ENCODE results near the gene FANK1. TPM values are rescaled to one million over a fixed set of nuclear protein-coding genes. Genes with fewer than 3 reads are reported as not detected.
A peak's percentile ranks its signal among the peaks of the same experiment; 100 is the strongest.

FANK1 gene
- polyA plus RNA-seq, 1 of the 3 experiments (the other 2 are of a cell fraction): 12.3 TPM

GRCh38 chr10:126041117-126041516, 144.8 kb downstream of the FANK1 start:
- DNase-seq: no peak
- POLR2A ChIA-PET: no interaction called here
- Histone ChIP-seq H3K27me3 (ENCODE audit: insufficient read depth) (no peaks in the 10 kb centered on the region), H2AFZ (ENCODE audit: low read depth) (no peak overlapping the region), H3K27ac (ENCODE audit: low read depth in 2 of 2, low read length in 1 of 2) (peak overlapping the region in 1 of 2 experiments; percentile 89; a peak in 2 of 4 replicates), H4K20me1 (ENCODE audit: insufficient read depth) (no peaks in the 10 kb centered on the region), H3K79me2 (ENCODE audit: insufficient read depth) (no peaks in the 10 kb centered on the region), H3K9me3 (no peaks in the 10 kb centered on the region), H3K4me1 (ENCODE audit: control insufficient read depth in 1 of 2, insufficient read depth in 2 of 2, low read depth in 1 of 2, low read length in 1 of 2) (peaks cover 0 to 30% of the 10 kb centered on the region in 2 experiments; a peak in 2 of 4 replicates), H3K4me3 (ENCODE audit: low read depth in 2 of 2, low read length in 1 of 2) (no peak overlapping the region), H3K9me2 (no peaks in the 10 kb centered on the region), H3K4me2 (no peak overlapping the region), H3K36me3 (replicated peaks in 1 of 2; ENCODE audit: control insufficient read depth in 1 of 2, insufficient read depth in 2 of 2, low read length in 1 of 2) (peaks cover 6 to 7% of the 10 kb centered on the region in 2 experiments), H3K9ac (no peak overlapping the region), H3F3A (replicated peaks; ENCODE audit: insufficient read depth) (no peaks in the 10 kb centered on the region)
- 95% methylated on average over 4 of the region's 4 CpGs for WGBS (ENCODE audit: low lambda C conversion rate)
- CTCF ChIA-PET: no interaction called here
- no peak for TF ChIP-seq CHD2 (IDR thresholded peaks at IDR 0.05; ENCODE audit: low read length, partially characterized antibody)
- TF ChIP-seq, protein P1, sequence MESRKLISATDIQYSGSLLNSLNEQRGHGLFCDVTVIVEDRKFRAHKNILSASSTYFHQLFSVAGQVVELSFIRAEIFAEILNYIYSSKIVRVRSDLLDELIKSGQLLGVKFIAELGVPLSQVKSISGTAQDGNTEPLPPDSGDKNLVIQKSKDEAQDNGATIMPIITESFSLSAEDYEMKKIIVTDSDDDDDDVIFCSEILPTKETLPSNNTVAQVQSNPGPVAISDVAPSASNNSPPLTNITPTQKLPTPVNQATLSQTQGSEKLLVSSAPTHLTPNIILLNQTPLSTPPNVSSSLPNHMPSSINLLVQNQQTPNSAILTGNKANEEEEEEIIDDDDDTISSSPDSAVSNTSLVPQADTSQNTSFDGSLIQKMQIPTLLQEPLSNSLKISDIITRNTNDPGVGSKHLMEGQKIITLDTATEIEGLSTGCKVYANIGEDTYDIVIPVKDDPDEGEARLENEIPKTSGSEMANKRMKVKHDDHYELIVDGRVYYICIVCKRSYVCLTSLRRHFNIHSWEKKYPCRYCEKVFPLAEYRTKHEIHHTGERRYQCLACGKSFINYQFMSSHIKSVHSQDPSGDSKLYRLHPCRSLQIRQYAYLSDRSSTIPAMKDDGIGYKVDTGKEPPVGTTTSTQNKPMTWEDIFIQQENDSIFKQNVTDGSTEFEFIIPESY (IDR thresholded peaks at IDR 0.05; ENCODE audit: borderline replicate concordance, low read depth): no peak

DNA sequence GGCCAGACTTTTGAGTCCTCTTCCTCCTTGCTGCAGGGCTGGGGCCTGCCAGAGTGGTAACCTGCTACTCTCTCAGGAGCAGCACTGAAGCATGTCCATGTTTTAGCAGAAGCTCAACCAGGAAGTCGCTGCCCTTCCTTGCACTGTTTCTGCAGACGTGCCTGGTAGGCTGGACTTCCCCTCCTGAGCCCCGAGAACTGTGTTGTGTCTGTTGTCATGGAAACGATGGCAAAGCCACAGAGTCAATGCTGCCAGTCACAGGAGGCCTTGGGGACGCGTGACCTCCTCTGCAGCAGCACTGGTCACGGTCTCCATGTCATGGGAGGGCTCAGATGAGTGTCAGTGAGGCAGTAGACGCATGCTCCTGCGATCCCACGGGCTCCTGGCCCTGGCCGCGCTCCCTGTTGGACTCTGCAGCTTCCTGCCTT, 145.5 kb downstream of the FANK1 start:
- peak; percentile 84 for DNase-seq
- ChIA-PET POLR2A (no interaction called here), CTCF (no interaction called here)
- Histone ChIP-seq H3K9me2 (no peaks in the 10 kb centered on the region), H3F3A (replicated peaks; ENCODE audit: insufficient read depth) (no peaks in the 10 kb centered on the region), H4K20me1 (ENCODE audit: insufficient read depth) (no peaks in the 10 kb centered on the region), H3K4me2 (no peak overlapping the region), H3K27ac (ENCODE audit: low read depth in 2 of 2, low read length in 1 of 2) (peak overlapping the region in 1 of 2 experiments; percentile 89; a peak in 2 of 4 replicates), H3K36me3 (replicated peaks in 1 of 2; ENCODE audit: control insufficient read depth in 1 of 2, insufficient read depth in 2 of 2, low read length in 1 of 2) (peaks cover 3 to 6% of the 10 kb centered on the region in 2 experiments), H3K4me3 (ENCODE audit: low read depth in 2 of 2, low read length in 1 of 2) (no peak overlapping the region), H3K9ac (no peak overlapping the region), H3K4me1 (ENCODE audit: control insufficient read depth in 1 of 2, insufficient read depth in 2 of 2, low read depth in 1 of 2, low read length in 1 of 2) (peaks cover 0 to 30% of the 10 kb centered on the region in 2 experiments; a peak in 2 of 4 replicates), H3K79me2 (ENCODE audit: insufficient read depth) (no peaks in the 10 kb centered on the region), H3K9me3 (no peaks in the 10 kb centered on the region), H2AFZ (ENCODE audit: low read depth) (no peak overlapping the region), H3K27me3 (ENCODE audit: insufficient read depth) (no peaks in the 10 kb centered on the region)
- WGBS (ENCODE audit: low lambda C conversion rate): 93% methylated on average over 3 of the region's 12 CpGs
- TF ChIP-seq MXI1 (IDR thresholded peaks at IDR 0.05; ENCODE audit: low read depth, low read length): peak; percentile 49; the same call in 1 of the 2 replicates
- no peak for TF ChIP-seq EZH2phosphoT487 (IDR thresholded peaks at IDR 0.05; ENCODE audit: borderline replicate concordance, low read depth)

GRCh38 chr10:126042354-126042753, 146.0 kb downstream of the FANK1 start:
- H3K79me2 ChIP-seq (ENCODE audit: insufficient read depth): no peaks in the 10 kb centered on the region
- no peaks in the 10 kb centered on the region for H3F3A ChIP-seq (replicated peaks; ENCODE audit: insufficient read depth)
- no peak for TF ChIP-seq FOXJ3 (CRISPR knock-in tag; IDR thresholded peaks at IDR 0.05)
- no peak for TF ChIP-seq MXI1 (IDR thresholded peaks at IDR 0.05; ENCODE audit: low read depth, low read length)
- no peak for TF ChIP-seq POLR2AphosphoS5 (IDR thresholded peaks at IDR 0.05; ENCODE audit: low read depth, low read length)
- no peak for TF ChIP-seq RFX5 (IDR thresholded peaks at IDR 0.05; ENCODE audit: low read length)
- no peak for TF ChIP-seq TEAD4 (IDR thresholded peaks at IDR 0.05; ENCODE audit: borderline replicate concordance, insufficient read depth)
- TF ChIP-seq GATA2 (CRISPR knock-in tag; IDR thresholded peaks at IDR 0.05): no peak
- TF ChIP-seq, protein P2, sequence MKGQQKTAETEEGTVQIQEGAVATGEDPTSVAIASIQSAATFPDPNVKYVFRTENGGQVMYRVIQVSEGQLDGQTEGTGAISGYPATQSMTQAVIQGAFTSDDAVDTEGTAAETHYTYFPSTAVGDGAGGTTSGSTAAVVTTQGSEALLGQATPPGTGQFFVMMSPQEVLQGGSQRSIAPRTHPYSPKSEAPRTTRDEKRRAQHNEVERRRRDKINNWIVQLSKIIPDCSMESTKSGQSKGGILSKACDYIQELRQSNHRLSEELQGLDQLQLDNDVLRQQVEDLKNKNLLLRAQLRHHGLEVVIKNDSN (IDR thresholded peaks at IDR 0.05; ENCODE audit: borderline replicate concordance, low read depth): no peak
- no peak for TF ChIP-seq EZH2phosphoT487 (IDR thresholded peaks at IDR 0.05; ENCODE audit: borderline replicate concordance, low read depth)
- TF ChIP-seq TAF1 (IDR thresholded peaks at IDR 0.05; ENCODE audit: borderline replicate concordance, low read depth, low read length): no peak
- TF ChIP-seq NFIC (IDR thresholded peaks at IDR 0.05; ENCODE audit: borderline replicate concordance): no peak
- no peak for TF ChIP-seq SMC3 (IDR thresholded peaks at IDR 0.05; ENCODE audit: low read depth, low read length)
- no peak for TF ChIP-seq YY1 (IDR thresholded peaks at IDR 0.05; ENCODE audit: low read depth)
- TF ChIP-seq, protein P3, sequence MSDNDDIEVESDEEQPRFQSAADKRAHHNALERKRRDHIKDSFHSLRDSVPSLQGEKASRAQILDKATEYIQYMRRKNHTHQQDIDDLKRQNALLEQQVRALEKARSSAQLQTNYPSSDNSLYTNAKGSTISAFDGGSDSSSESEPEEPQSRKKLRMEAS (IDR thresholded peaks at IDR 0.05; ENCODE audit: low read depth): no peak
- TF ChIP-seq RXRA (IDR thresholded peaks at IDR 0.05; ENCODE audit: borderline replicate concordance, low read depth): no peak
- no peak for TF ChIP-seq NRF1 (IDR thresholded peaks at IDR 0.05; ENCODE audit: low read depth, low read length)
- no peaks in the 10 kb centered on the region for H3K27me3 ChIP-seq (ENCODE audit: insufficient read depth)
- H2AFZ ChIP-seq (ENCODE audit: low read depth): no peak overlapping the region
- H3K36me3 ChIP-seq (replicated peaks in 1 of 2; ENCODE audit: control insufficient read depth in 1 of 2, insufficient read depth in 2 of 2, low read length in 1 of 2): peaks cover 0 to 6% of the 10 kb centered on the region in 2 experiments
- H3K9ac ChIP-seq: no peak overlapping the region
- ChIA-PET CTCF (no interaction called here), POLR2A (no interaction called here)
- no peak overlapping the region for H3K4me2 ChIP-seq
- H3K9me3 ChIP-seq: no peaks in the 10 kb centered on the region
- H3K4me3 ChIP-seq (ENCODE audit: low read depth in 2 of 2, low read length in 1 of 2): no peak overlapping the region
- H3K9me2 ChIP-seq: no peaks in the 10 kb centered on the region
- H3K27ac ChIP-seq (ENCODE audit: low read depth in 2 of 2, low read length in 1 of 2): peak overlapping the region in 1 of 2 experiments; percentile 89; a peak in 2 of 4 replicates
- H3K4me1 ChIP-seq (ENCODE audit: control insufficient read depth in 1 of 2, insufficient read depth in 2 of 2, low read depth in 1 of 2, low read length in 1 of 2): peaks cover 0 to 30% of the 10 kb centered on the region in 2 experiments; a peak in 2 of 4 replicates
- no peak for DNase-seq
- 88% methylated on average over 4 of the region's 4 CpGs for WGBS (ENCODE audit: low lambda C conversion rate)
- H4K20me1 ChIP-seq (ENCODE audit: insufficient read depth): no peaks in the 10 kb centered on the region

Data from SK-N-SH (cell line).